ENCODE results near the gene TIMELESS.

DNA sequence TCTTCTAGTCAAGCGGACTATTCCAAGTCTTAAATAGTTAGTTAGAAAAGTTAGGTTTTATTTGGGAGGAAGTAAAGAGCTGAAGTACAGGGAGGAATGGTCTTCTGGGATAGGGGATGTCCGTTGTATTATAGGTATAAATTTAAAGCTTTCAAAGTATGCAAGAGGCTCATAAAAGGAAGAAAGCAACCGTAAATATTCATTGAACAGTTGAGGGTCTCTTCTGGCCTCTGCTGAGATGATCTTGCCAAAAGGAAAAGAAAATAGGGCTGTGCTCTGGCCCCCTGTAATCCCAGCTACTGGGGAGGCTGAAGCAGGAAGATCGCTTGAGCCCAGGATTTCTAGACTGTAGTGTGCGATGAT, 377 bp upstream of the TIMELESS start:
- TF ChIP-seq, protein P1, sequence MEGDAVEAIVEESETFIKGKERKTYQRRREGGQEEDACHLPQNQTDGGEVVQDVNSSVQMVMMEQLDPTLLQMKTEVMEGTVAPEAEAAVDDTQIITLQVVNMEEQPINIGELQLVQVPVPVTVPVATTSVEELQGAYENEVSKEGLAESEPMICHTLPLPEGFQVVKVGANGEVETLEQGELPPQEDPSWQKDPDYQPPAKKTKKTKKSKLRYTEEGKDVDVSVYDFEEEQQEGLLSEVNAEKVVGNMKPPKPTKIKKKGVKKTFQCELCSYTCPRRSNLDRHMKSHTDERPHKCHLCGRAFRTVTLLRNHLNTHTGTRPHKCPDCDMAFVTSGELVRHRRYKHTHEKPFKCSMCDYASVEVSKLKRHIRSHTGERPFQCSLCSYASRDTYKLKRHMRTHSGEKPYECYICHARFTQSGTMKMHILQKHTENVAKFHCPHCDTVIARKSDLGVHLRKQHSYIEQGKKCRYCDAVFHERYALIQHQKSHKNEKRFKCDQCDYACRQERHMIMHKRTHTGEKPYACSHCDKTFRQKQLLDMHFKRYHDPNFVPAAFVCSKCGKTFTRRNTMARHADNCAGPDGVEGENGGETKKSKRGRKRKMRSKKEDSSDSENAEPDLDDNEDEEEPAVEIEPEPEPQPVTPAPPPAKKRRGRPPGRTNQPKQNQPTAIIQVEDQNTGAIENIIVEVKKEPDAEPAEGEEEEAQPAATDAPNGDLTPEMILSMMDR (IDR thresholded peaks at IDR 0.05) = no peak
- TF ChIP-seq POLR2A (IDR thresholded peaks at IDR 0.05) = no peak

All from prostate gland (tissue), 2 donors.